Stimulated activated memory B cell treated with anti-CD40 and anti-IgM and Interleukin-4, amounts not matched to agents 10 μg/mL and 1 μg/mL and 100 μg/mL, for 72 hours (primary cell): Measurements from ENCODE around the gene KRTAP10-8.
"Not testable (repeated sequence)": the region's sequence is repeated elsewhere in the genome, so short reads cannot be mapped to it uniquely, and the experiment has no call there.

Experiments
- ATAC-seq: fragments of 150-1000 bp; cut with Tn5 transposase; 2 replicates; pipeline ENCODE4 v1.10.0; 2021
- H3K27ac Mint-ChIP-seq: one replicate; pipeline ENCODE4 v1.8.0; 2022; ENCODE audit warnings: mild to moderate bottlenecking, mixed read lengths
- H3K27me3 Mint-ChIP-seq: one replicate; pipeline ENCODE4 v1.8.0; 2022; ENCODE audit warnings: mixed read lengths
- H3K36me3 Mint-ChIP-seq: one replicate; pipeline ENCODE4 v1.8.0; 2022; ENCODE audit warnings: mixed read lengths
- H3K4me1 Mint-ChIP-seq: one replicate; pipeline ENCODE4 v1.8.0; 2022; ENCODE audit warnings: mixed read lengths
- H3K4me3 Mint-ChIP-seq: one replicate; pipeline ENCODE4 v1.8.0; 2022; ENCODE audit warnings: mild to moderate bottlenecking, moderate library complexity, mixed read lengths
- H3K9me3 Mint-ChIP-seq: one replicate; pipeline ENCODE4 v1.8.0; 2022; ENCODE audit warnings: mixed read lengths

KRTAP10-8 gene

DNA sequence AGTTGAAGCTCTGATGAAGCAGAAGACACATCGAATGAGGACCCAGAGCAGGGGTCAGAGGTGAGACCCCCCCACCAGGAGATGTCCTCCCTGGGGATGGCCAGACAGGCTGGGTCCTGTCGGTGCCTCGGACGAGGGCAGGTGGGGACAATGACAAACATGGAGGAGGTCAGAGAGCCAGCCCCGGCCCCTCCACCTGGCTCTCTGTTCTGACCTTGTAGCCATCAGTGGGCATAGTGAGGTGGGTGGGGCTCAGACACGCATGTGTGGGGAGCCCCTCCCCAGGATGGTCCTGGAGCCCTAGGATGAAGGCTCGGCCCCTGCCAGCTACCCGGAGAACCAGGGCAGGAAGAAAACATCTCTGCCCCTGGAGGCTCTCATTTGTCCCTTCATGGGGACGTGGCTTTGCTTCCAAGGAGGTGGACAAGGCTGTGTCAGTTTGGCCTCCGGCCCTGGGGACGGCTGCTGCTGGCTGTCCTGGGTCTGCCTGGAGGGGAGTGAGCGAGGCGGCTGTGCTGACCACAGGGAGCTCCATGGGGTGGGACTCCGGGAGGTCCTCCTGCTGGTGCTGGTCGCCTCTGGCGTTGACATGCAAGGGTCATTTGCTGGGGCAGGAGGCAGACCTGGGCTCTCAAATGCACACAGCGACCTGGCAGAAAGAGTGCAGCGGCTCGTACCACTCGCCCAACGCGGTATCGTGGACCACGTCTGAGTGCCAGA lies 22.1 kb upstream of the KRTAP10-8 start:
- Mint-ChIP-seq H3K4me1 (no peaks in the 10 kb centered on the region), H3K27ac (no peak overlapping the region), H3K27me3 (peaks cover 61% of the 10 kb centered on the region), H3K4me3 (no peak overlapping the region), H3K9me3 (peaks cover 5% of the 10 kb centered on the region), H3K36me3 (no peaks in the 10 kb centered on the region)
- ATAC-seq = peak; percentile 21

DNA sequence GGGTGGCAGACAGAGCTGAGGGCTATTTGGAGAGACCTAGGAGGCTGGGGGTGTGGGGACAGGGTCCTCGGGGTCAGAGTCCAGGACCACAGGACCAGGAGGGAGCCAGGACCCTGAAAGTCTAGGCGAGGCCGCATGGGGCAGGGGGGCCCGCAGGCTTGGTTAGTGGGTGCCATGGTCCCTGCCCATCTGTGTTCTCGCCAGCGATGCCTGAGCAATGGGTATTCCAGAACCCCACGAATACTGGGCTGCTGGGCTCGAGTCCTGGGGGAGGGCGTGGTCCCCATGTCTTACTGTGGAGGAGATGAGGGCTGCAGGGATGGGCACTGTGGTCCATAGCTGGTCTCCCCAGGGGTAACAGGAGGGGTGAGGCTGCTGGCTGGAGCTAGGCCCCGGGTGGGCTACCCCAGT lies 21.6 kb upstream of the KRTAP10-8 start:
- ATAC-seq = peak; percentile 34
- Mint-ChIP-seq H3K27ac (no peak overlapping the region), H3K4me3 (no peak overlapping the region)

DNA sequence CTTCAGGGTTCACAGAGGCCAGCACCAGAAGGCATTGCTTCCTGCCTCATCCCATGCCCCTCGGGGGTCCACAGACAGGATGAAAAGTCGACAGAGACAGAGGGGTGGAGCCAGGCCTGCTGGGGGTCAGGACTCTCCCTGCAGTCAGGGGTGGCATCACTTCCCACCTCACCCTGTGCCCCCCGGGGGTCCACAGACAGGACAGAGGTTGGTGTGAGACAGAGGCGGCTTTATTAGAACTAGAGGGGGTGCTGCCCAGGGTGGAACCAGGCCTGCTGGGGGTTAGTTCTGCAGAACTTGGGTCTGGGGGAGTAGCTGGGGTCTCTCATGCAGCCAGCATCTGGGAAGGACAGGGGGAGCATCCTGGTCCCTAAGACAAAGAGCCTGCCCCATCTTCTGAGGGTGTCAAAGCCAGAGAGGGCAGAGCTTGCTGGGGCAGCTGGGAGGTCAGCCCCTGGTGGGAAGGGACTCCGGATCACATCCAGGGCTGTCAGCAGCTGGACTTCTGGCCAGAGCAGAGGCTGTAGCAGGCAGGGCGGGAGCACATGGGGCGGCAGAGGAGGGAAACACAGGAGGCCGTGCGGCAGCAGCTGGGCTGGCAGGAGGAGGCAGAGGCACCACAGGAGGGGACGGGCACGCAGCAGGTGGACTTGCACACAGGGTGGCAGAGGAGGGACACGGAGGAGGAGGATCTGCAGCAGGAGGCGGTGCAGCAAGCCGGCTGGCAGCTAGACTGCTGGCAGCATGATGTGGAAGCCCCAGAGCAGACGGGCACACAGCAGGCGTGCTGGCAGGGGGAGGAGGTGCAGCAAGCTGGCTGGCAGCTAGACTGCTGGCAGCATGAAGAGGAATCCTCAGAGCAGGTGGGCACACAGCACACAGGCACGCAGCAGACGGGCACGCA lies 20.7 kb upstream of the KRTAP10-8 start:
- peaks cover 47% of the 10 kb centered on the region for H3K27me3 Mint-ChIP-seq
- not testable (repeated sequence) for H3K9me3 Mint-ChIP-seq, H3K27ac Mint-ChIP-seq, H3K4me1 Mint-ChIP-seq, H3K4me3 Mint-ChIP-seq, H3K36me3 Mint-ChIP-seq
- ATAC-seq = peak; percentile 21

More for the DNA sequence above, 21.6 kb upstream of the KRTAP10-8 start:
- Mint-ChIP-seq H3K4me1 (no peaks in the 10 kb centered on the region), H3K36me3 (no peaks in the 10 kb centered on the region), H3K9me3 (peaks cover 4% of the 10 kb centered on the region), H3K27me3 (peaks cover 55% of the 10 kb centered on the region)

DNA sequence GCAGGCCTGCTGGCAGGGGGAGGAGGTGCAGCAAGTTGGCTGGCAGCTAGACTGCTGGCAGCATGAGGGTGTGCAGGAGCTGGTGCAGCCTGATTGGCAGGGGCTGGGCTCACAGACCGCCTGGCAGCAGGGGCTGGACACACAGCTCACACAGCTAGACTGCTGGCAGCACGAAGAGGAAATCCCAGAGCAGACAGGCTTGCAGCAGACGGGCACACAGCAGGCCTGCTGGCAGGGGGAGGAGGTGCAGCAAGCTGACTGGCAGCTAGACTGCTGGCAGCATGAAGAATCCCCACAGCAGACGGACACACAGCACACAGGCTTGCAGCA lies 20.1 kb upstream of the KRTAP10-8 start:
- H3K27me3 Mint-ChIP-seq = peaks cover 41% of the 10 kb centered on the region
- not testable (repeated sequence) for H3K36me3 Mint-ChIP-seq, H3K9me3 Mint-ChIP-seq, ATAC-seq, H3K27ac Mint-ChIP-seq, H3K4me3 Mint-ChIP-seq, H3K4me1 Mint-ChIP-seq

DNA sequence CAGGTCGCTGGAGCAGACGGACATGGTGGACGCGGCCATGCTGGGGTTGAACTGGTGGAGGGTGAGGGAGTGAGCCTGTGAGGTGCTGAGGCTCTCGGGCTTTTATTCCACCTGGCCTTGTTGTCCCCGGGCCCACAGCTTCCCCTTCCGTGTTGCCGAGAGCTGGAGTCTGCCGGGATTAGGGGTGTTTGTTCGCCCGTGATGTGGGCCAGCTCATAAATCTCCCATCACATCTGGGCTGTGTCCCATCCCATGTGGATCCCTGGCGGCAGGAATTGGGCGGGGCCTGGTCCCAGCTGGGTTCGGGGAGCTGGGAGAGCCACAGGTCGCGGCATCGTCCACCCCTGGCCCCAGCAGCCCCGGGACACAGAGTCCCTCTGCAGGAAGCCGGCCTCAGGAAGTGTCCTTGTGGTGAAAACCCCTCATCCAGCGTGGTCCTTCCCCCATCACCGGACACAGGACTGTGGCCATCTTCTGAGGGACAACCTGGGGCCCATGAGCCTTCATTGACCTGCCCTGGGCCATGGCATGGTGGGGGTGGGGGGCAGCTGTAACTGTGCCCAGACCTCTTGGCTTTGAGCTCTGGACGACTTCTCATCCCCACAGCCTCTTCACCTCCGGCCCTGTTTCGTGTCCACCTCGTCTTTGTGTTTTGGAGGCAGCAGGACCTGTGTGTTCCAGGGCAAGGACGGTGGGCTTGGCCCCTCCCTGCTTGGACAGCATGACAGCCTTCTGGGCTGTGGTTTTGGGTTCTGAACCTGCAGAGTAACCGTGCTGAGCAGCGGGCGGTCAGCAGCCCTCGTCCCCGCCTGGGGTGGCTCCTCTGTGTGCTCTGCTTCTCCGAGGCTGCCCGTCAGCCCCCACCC lies 19.2 kb upstream of the KRTAP10-8 start, which contains the start of gene KRTAP10-6:
TSS of gene KRTAP10-6 (minus strand) at position 60 of the 866 bp plus-strand sequence. CDS start at position 39, 21 bp downstream.
- Mint-ChIP-seq H3K36me3 (no peaks in the 10 kb centered on the region), H3K4me1 (no peaks in the 10 kb centered on the region), H3K27me3 (peaks cover 37% of the 10 kb centered on the region), H3K27ac (no peak within 1 kb of the TSS), H3K4me3 (no peak within 1 kb of the TSS), H3K9me3 (no peaks in the 10 kb centered on the region)
- no peak for ATAC-seq

DNA sequence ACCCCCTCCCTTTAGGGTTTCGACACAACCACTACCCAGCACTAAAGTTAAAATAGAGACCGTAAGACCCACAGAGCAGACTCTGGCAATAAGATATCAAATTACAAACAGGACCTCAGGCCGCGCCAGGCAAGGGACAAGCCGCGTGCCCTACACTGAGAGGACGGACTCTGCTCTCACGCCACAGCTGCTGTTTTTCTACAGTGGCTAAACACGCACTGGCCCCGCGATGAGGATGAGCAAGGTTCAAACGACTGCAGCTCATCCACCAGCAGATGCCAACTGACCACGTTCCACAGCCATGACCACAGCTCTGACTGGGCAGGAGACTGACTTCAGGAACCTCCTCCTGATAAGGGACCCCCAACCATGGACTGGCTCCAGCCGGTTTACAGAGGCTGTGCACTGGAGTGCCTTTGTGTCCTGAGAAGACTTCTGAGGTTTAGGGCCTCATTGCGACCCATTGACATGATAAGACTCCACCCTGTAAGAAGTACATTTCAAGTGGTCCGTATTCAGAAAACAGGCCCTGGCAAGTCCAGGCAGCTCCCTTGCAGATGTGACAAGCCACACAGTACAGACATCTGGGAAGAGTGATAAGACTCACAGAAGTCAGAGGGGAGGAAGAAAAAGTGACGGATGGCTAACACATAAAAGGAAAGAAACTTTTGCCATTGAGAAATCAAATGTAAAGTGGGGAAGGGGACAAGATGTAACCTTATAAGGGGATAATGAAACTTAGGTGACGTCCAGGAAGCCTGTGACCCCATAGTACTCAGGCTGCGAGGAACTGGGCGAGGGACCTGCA lies 18.1 kb upstream of the KRTAP10-8 start:
- Mint-ChIP-seq H3K27ac (no peak overlapping the region), H3K4me1 (no peaks in the 10 kb centered on the region), H3K27me3 (peaks cover 47% of the 10 kb centered on the region), H3K4me3 (no peak overlapping the region), H3K9me3 (peaks cover 6% of the 10 kb centered on the region), H3K36me3 (peaks cover 2% of the 10 kb centered on the region)
- no peak for ATAC-seq

DNA sequence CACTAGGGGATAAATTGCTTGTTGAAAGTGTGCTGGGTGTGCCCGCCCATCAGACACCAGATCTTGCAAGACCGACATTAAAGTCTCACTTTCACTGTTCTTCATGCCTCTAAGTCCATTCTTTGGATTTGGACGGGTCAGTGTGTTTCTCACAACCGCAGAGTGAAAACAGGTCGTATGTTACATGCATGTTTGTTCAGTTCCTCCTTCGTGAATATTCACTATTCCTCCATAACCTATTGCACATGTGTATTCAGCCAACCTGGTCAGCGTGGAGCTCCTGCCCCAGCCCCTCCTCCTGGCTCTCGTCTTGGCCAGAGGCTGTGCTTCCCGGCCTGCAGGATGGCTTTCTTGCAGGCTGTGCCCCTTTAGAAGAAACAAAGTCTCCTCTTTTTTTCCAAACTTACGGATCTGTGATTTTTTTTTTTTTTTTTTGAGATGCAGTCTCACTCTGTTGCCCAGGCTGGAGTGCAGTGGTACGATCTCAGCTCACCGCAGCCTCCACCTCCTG lies 17.4 kb upstream of the KRTAP10-8 start:
- ATAC-seq = no peak
- Mint-ChIP-seq H3K27me3 (peaks cover 47% of the 10 kb centered on the region), H3K27ac (no peak overlapping the region), H3K9me3 (peaks cover 6% of the 10 kb centered on the region), H3K36me3 (peaks cover 4% of the 10 kb centered on the region), H3K4me3 (no peak overlapping the region), H3K4me1 (no peaks in the 10 kb centered on the region)

DNA sequence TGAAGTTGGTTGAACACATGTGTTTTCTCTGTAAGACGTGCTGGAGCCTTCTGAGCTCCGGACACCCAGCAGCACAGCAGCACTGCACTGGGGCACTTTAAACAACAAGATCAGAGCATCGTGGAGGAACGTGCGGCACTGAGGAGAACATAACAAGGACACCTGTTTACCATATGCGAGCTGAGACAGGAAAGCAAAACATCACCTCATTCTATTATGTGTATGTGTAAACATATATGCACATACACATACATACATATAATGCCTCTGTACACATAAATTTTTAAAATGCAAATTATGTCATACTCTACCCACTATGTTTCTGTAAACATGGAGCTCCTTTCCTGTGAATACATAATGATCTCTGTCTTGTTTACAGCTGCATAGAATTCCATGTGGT lies 16.4 kb upstream of the KRTAP10-8 start:
- Mint-ChIP-seq H3K9me3 (peaks cover 6% of the 10 kb centered on the region), H3K4me3 (no peak overlapping the region), H3K27me3 (peaks cover 41% of the 10 kb centered on the region), H3K36me3 (peaks cover 4% of the 10 kb centered on the region), H3K27ac (no peak overlapping the region), H3K4me1 (no peaks in the 10 kb centered on the region)
- ATAC-seq = no peak

DNA sequence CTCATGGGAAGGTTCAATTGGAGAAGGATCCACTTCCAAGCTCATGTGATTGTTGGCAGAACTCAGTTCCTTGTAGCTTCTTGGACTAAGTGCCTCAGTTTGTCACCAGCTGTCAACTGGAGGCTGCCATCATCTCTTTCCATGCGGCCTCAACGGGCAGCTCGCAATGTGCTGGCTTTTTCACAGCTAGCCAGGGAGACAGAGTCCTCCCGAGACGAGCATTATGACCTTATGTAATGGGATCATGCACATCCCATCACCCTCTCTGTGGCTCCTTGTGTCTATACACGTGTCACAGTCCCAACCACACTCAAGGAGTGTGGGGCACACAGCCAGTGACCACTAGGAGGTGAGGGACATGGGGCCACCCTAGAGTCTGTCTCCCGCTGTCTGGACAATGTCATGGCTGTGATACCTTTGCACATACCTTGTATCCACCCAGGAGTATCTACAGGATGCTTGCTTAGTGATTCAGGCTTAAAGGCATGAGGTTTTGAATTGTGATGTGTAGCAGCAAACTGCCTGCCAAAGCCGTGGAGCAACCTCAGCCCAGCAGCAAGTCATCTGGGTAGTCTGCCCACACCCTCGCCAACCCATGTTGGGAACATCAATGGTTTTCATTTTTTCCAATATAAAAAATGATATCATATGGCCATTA lies 15.7 kb upstream of the KRTAP10-8 start:
- Mint-ChIP-seq H3K36me3 (peaks cover 4% of the 10 kb centered on the region), H3K9me3 (peaks cover 6% of the 10 kb centered on the region), H3K27me3 (peaks cover 41% of the 10 kb centered on the region), H3K27ac (no peak overlapping the region), H3K4me3 (no peak overlapping the region), H3K4me1 (no peaks in the 10 kb centered on the region)
- ATAC-seq = peak; percentile 37

DNA sequence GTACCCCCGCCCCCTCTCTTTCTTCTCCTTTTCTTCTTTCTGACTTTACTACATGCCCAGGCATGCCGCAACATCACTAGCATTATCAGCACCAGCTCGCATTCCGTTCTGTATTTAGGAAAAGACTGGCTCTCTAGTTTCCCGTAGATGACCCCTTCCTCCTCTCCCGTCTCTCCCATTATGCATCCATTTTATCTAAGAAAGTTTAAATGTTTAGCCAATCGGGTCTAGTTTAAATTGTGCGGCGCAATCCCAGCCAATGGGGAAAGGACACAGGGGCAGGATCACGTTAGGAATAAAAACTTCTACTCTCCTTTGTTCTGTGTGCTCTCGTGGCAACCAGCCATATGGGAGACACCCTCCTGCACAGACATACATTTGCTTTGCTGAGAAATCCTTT lies 13.8 kb upstream of the KRTAP10-8 start:
- Mint-ChIP-seq H3K4me3 (no peak overlapping the region), H3K4me1 (no peaks in the 10 kb centered on the region), H3K36me3 (peaks cover 4% of the 10 kb centered on the region), H3K9me3 (peaks cover 6% of the 10 kb centered on the region), H3K27me3 (peaks cover 47% of the 10 kb centered on the region), H3K27ac (no peak overlapping the region)
- ATAC-seq = no peak

DNA sequence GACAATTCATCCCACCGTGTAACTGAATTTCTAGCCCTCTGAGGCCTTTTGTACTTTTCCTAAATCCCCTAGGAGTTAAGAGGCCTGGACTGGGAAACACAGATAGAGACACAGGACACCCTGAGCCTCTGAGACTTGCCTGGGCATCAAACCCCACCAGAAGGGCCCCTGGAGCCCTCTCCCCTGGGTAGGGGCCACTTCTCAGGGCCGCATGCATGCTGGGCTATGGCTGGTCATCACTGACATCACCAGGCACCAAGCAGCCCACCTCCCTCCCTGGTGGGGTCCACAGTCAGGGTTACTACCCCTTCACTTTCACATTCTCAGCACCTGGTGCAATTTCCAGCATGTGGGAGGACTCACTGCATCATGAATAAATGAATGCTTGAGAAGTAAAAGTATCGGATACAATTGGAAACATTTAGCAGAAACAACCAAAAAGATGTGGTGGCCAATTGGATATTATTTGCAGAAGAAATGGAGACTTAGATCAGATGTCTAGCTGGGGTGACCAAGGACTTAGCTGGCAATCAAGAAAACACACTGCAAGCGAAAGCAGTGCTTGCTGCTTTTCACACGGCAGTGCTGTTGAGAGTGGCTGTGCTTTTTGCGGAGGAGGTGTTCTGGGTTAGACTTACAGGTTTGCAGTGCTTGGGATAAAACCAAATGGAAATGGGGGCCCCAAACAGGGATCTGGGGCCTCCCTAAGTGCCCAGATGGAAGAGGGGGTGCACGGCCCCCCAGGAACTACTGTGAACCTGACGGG lies 12.4 kb upstream of the KRTAP10-8 start:
- no peak for ATAC-seq
- H3K4me1 Mint-ChIP-seq = no peaks in the 10 kb centered on the region
- peaks cover 6% of the 10 kb centered on the region for H3K9me3 Mint-ChIP-seq
- H3K36me3 Mint-ChIP-seq = peaks cover 4% of the 10 kb centered on the region
- H3K27ac Mint-ChIP-seq = no peak overlapping the region
- peaks cover 61% of the 10 kb centered on the region for H3K27me3 Mint-ChIP-seq
- no peak overlapping the region for H3K4me3 Mint-ChIP-seq

DNA sequence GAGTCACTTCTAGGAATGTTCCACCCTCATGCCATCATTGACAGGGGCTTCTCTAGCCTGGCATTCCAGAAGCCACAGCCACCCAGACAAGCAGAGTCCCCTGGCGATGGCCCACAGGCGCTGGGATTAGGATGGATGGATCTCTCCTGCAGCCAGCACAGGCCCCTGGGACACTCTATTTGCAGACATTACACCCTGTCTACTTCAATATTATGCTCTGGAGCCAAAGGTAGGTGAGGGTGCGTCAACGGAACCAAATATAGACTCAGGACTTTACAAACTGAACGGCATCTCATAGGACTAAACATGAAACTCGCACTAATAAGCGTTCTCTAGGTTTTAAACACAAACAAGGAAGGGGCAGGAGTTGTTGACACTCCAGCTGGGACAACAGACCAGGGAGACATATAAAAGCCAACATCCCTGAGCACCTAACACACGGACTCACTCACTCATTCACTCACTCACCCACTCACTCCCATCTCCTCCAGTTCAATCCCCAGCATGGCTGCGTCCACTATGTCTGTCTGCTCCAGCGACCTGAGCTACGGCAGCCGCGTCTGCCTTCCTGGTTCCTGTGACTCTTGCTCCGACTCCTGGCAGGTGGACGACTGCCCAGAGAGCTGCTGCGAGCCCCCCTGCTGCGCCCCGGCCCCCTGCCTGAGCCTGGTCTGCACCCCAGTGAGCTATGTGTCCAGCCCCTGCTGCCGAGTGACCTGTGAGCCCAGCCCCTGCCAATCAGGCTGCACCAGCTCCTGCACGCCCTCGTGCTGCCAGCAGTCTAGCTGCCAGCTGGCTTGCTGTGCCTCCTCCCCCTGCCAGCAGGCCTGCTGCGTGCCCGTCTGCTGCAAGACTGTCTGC lies 11.5 kb upstream of the KRTAP10-8 start, which contains the start of gene KRTAP10-7:
TSS of gene KRTAP10-7 (plus strand) at position 480 of the 861 bp plus-strand sequence. CDS start at position 505, 25 bp downstream.
- H3K4me1 Mint-ChIP-seq, ATAC-seq, H3K4me3 Mint-ChIP-seq, H3K27ac Mint-ChIP-seq, H3K36me3 Mint-ChIP-seq, H3K9me3 Mint-ChIP-seq: not testable (repeated sequence)
- peaks cover 67% of the 10 kb centered on the region for H3K27me3 Mint-ChIP-seq
